MM.1S (cell line): ENCODE data around the gene ALDOB.

Experiments used
- EZH2 ChIP-seq: fragments of 300-600 bp; sonication (generic); optimal IDR thresholded peaks from 2 replicates; pipeline ENCODE3; 2017; ENCODE audit warnings: low read depth, mild to moderate bottlenecking, antibody characterized with exemption, low read length, mixed read lengths
- EZH2phosphoT487 ChIP-seq: fragments of 300-600 bp; sonication (generic); IDR thresholded peaks from 2 replicates; pipeline ENCODE4 v1.6.1; 2018; ENCODE audit warnings: antibody characterized with exemption, low read length
- TF ChIP-seq, protein P1 (sequence below): fragments of 300-600 bp; sonication (generic); IDR thresholded peaks from 2 replicates; pipeline ENCODE4 v1.5.1; 2016; ENCODE audit warnings: antibody characterized with exemption, low read length, mixed read lengths

- TF ChIP-seq, protein P1, sequence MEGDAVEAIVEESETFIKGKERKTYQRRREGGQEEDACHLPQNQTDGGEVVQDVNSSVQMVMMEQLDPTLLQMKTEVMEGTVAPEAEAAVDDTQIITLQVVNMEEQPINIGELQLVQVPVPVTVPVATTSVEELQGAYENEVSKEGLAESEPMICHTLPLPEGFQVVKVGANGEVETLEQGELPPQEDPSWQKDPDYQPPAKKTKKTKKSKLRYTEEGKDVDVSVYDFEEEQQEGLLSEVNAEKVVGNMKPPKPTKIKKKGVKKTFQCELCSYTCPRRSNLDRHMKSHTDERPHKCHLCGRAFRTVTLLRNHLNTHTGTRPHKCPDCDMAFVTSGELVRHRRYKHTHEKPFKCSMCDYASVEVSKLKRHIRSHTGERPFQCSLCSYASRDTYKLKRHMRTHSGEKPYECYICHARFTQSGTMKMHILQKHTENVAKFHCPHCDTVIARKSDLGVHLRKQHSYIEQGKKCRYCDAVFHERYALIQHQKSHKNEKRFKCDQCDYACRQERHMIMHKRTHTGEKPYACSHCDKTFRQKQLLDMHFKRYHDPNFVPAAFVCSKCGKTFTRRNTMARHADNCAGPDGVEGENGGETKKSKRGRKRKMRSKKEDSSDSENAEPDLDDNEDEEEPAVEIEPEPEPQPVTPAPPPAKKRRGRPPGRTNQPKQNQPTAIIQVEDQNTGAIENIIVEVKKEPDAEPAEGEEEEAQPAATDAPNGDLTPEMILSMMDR = peak; percentile 83
- TF ChIP-seq EZH2 (no peak), EZH2phosphoT487 (no peak)
Observed at GRCh38 chr9:101458963-101459631, 23.5 kb upstream of the ALDOB start.
